ENCODE results near the gene FN1.

DNA sequence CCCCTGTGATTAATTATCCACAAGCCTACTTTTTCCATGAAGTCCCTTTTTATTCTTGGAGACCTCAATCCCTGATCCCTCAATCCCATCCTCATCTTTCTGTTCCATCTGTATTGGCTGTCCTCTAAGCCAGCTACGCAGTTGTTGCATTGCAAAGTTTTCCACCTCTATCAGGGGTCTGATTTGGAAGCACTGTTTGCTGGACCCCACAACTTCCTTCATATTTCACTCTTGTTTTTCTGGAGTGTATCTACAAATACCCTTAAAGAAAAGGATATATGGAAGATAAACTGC, 22.4 kb downstream of the FN1 start:
- TF ChIP-seq, protein P1, sequence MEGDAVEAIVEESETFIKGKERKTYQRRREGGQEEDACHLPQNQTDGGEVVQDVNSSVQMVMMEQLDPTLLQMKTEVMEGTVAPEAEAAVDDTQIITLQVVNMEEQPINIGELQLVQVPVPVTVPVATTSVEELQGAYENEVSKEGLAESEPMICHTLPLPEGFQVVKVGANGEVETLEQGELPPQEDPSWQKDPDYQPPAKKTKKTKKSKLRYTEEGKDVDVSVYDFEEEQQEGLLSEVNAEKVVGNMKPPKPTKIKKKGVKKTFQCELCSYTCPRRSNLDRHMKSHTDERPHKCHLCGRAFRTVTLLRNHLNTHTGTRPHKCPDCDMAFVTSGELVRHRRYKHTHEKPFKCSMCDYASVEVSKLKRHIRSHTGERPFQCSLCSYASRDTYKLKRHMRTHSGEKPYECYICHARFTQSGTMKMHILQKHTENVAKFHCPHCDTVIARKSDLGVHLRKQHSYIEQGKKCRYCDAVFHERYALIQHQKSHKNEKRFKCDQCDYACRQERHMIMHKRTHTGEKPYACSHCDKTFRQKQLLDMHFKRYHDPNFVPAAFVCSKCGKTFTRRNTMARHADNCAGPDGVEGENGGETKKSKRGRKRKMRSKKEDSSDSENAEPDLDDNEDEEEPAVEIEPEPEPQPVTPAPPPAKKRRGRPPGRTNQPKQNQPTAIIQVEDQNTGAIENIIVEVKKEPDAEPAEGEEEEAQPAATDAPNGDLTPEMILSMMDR (IDR thresholded peaks at IDR 0.05), result no peak
- no peak for TF ChIP-seq POLR2AphosphoS5 (IDR thresholded peaks at IDR 0.05)
- no peak for TF ChIP-seq EP300 (IDR thresholded peaks at IDR 0.05)
- TF ChIP-seq POLR2A (IDR thresholded peaks at IDR 0.05), result no peak
